H9 (cell line): ENCODE results near the gene LNPEP. TPM values are rescaled to one million over a fixed set of nuclear protein-coding genes. Genes with fewer than 3 reads are reported as not detected.

Source experiments
- DNase-seq: peaks from one replicate; pipeline ENCODE4 v3.0.0-alpha.2; 2017
- H2AFZ ChIP-seq: one replicate; pipeline ENCODE4 v1.6.1; 2013; ENCODE audit warnings: mild to moderate bottlenecking, low read length, control low read depth, moderate library complexity
- H2AK5ac ChIP-seq: 2 replicates; pipeline ENCODE4 v1.6.1; 2013; ENCODE audit warnings: low read length, control low read depth, mixed read lengths; ENCODE audit not compliant: insufficient read length
- H2BK120ac ChIP-seq: one replicate; pipeline ENCODE4 v1.6.1; 2013; ENCODE audit warnings: low read depth, mild to moderate bottlenecking, low read length, control low read depth, inconsistent platforms; ENCODE audit not compliant: poor library complexity, severe bottlenecking
- H2BK12ac ChIP-seq: 2 replicates; pipeline ENCODE4 v1.6.1; 2013; ENCODE audit warnings: low read length, control low read depth, mixed read lengths, low read depth; ENCODE audit not compliant: insufficient read length
- H2BK15ac ChIP-seq: 2 replicates; pipeline ENCODE4 v1.6.1; 2013; ENCODE audit warnings: low read depth, low read length, control low read depth
- H2BK20ac ChIP-seq: one replicate; pipeline ENCODE4 v1.6.1; 2013; ENCODE audit warnings: low read depth, mild to moderate bottlenecking, low read length, control low read depth, inconsistent platforms; ENCODE audit not compliant: poor library complexity, severe bottlenecking
- H2BK5ac ChIP-seq: 2 replicates; pipeline ENCODE4 v1.6.1; 2013; ENCODE audit warnings: low read length, control low read depth, mixed read lengths; ENCODE audit not compliant: insufficient read length
- H3K14ac ChIP-seq: 2 replicates; pipeline ENCODE4 v1.6.1; 2013; ENCODE audit warnings: low read length, control low read depth; ENCODE audit not compliant: insufficient read depth
- H3K18ac ChIP-seq: 2 replicates; pipeline ENCODE4 v1.6.1; 2013; ENCODE audit warnings: low read depth, mild to moderate bottlenecking, mixed read lengths, low read length, control low read depth; ENCODE audit not compliant: insufficient read length
- H3K23ac ChIP-seq: 2 replicates; pipeline ENCODE4 v1.6.1; 2013; ENCODE audit warnings: low read length, control low read depth, mixed read lengths, low read depth; ENCODE audit not compliant: insufficient read length
- H3K23me2 ChIP-seq: 2 replicates; pipeline ENCODE4 v1.6.1; 2013; ENCODE audit warnings: low read depth, mild to moderate bottlenecking, mixed read lengths, low read length, control low read depth; ENCODE audit not compliant: insufficient read length, poor library complexity, severe bottlenecking
- H3K27ac ChIP-seq: 2 replicates; pipeline ENCODE4 v1.5.1; 2013; ENCODE audit warnings: low read length, control low read depth, mixed read lengths, low read depth; ENCODE audit not compliant: insufficient read length
- H3K27me3 ChIP-seq: 2 replicates; pipeline ENCODE4 v1.6.1; 2013; ENCODE audit warnings: low read length, control low read depth, inconsistent platforms; ENCODE audit not compliant: insufficient read depth
- H3K4ac ChIP-seq: 2 replicates; pipeline ENCODE4 v1.6.1; 2013; ENCODE audit warnings: low read depth, mild to moderate bottlenecking, control low read depth, inconsistent platforms, low read length, moderate library complexity
- H3K4me1 ChIP-seq: 2 replicates; pipeline ENCODE4 v1.6.1; 2013; ENCODE audit warnings: low read length, control low read depth, inconsistent platforms; ENCODE audit not compliant: insufficient read depth
- H3K4me2 ChIP-seq: 2 replicates; pipeline ENCODE4 v1.6.1; 2013; ENCODE audit warnings: low read length, control low read depth, mixed read lengths; ENCODE audit not compliant: insufficient read length, insufficient read depth
- H3K56ac ChIP-seq: 2 replicates; pipeline ENCODE4 v1.6.1; 2013; ENCODE audit warnings: low read depth, mild to moderate bottlenecking, mixed read lengths, low read length, control low read depth; ENCODE audit not compliant: insufficient read length
- H3K79me1 ChIP-seq: 2 replicates; pipeline ENCODE4 v1.6.1; 2013; ENCODE audit warnings: low read depth, mild to moderate bottlenecking, moderate library complexity, low read length, control low read depth, inconsistent platforms; ENCODE audit not compliant: insufficient read depth, poor library complexity, severe bottlenecking
- H3K79me2 ChIP-seq: 2 replicates; pipeline ENCODE4 v1.6.1; 2013; ENCODE audit warnings: low read length, control low read depth, inconsistent platforms; ENCODE audit not compliant: insufficient read depth
- H3K9ac ChIP-seq: 2 replicates; pipeline ENCODE4 v1.6.1; 2013; ENCODE audit warnings: low read length, control low read depth, mixed read lengths; ENCODE audit not compliant: insufficient read length; ENCODE audit errors: extremely low read depth
- H3K9me3 ChIP-seq: one replicate; pipeline ENCODE4 v1.6.1; 2013; ENCODE audit warnings: low read depth, low read length, inconsistent platforms; ENCODE audit not compliant: control insufficient read depth
- H3T11ph ChIP-seq: one replicate; pipeline ENCODE4 v1.6.1; 2013; ENCODE audit warnings: mild to moderate bottlenecking, low read length, control low read depth, inconsistent platforms
- H4K20me1 ChIP-seq: one replicate; pipeline ENCODE4 v1.6.1; 2013; ENCODE audit not compliant: control insufficient read depth, insufficient read length, insufficient read depth
- H4K5ac ChIP-seq: 2 replicates; pipeline ENCODE4 v1.6.1; 2013; ENCODE audit warnings: low read depth, mild to moderate bottlenecking, mixed read lengths, low read length, control low read depth; ENCODE audit not compliant: insufficient read length
- H4K8ac ChIP-seq: replicated peaks from 2 replicates; pipeline ENCODE4 v1.6.1; 2013; ENCODE audit warnings: low read length, control low read depth, mixed read lengths, low read depth; ENCODE audit not compliant: insufficient read length
- H4K91ac ChIP-seq: 2 replicates; pipeline ENCODE4 v1.6.1; 2013; ENCODE audit warnings: low read depth, mild to moderate bottlenecking, moderate library complexity, mixed read lengths, low read length, control low read depth; ENCODE audit not compliant: insufficient read length
- H3K27ac Mint-ChIP-seq, 3 experiments: 2 replicates in 2 of 3; 3 replicates in 1 of 3; pipeline ENCODE4 v1.8.0; 2020 to 2021; ENCODE audit warnings: mixed read lengths in 3 of 3, mild to moderate bottlenecking in 1 of 3, moderate library complexity in 1 of 3
- H3K27me3 Mint-ChIP-seq: 2 replicates; pipeline ENCODE4 v1.8.0; 2021; ENCODE audit warnings: low read depth, mild to moderate bottlenecking, moderate library complexity, mixed read lengths
- H3K36me3 Mint-ChIP-seq, 3 experiments: 2 replicates in 2 of 3; 3 replicates in 1 of 3; pipeline ENCODE4 v1.8.0; 2020 to 2021; ENCODE audit warnings: low read depth in 3 of 3, mixed read lengths in 3 of 3; ENCODE audit not compliant: insufficient read depth in 1 of 3
- H3K4me1 Mint-ChIP-seq, 2 experiments: 2 replicates each; pipeline ENCODE4 v1.8.0; 2020; ENCODE audit warnings: mixed read lengths in 2 of 2
- H3K4me3 Mint-ChIP-seq, 2 experiments: 2 replicates in 1 of 2; 3 replicates in 1 of 2; pipeline ENCODE4 v1.8.0; 2020 to 2021; ENCODE audit warnings: mild to moderate bottlenecking in 2 of 2, mixed read lengths in 2 of 2, moderate library complexity in 1 of 2
- H3K9me3 Mint-ChIP-seq, 2 experiments: 2 replicates in 1 of 2; 3 replicates in 1 of 2; pipeline ENCODE4 v1.8.0; 2020; ENCODE audit warnings: mild to moderate bottlenecking in 2 of 2, mixed read lengths in 2 of 2, moderate library complexity in 1 of 2
- CTCF ChIP-seq: fragments of 200-600 bp; sonication (generic); conservative IDR thresholded peaks from 3 replicates; pipeline ENCODE4 v1.8.0; 2021; ENCODE audit warnings: antibody characterized with exemption, mild to moderate bottlenecking
- WGBS: extraction: QIAGEN DNeasy Blood & Tissue Kit; methylation state at CpG from one replicate; pipeline ENCODE4 v1.1.7; 2013; ENCODE audit warnings: missing lambda C conversion rate, low lambda C conversion rate, mixed read lengths; ENCODE audit not compliant: insufficient read length; ENCODE audit errors: extremely low coverage; 5-methylcytosine and 5-hydroxymethylcytosine counted together
- total RNA-seq: library from RNA; stranded (reverse); gene quantifications from 2 replicates; pipeline ENCODE4 v1.2.1, GENCODE V29; 2021

Gene LNPEP
- total RNA-seq, 1 experiment from 2014 or later: 4.1 TPM

DNA sequence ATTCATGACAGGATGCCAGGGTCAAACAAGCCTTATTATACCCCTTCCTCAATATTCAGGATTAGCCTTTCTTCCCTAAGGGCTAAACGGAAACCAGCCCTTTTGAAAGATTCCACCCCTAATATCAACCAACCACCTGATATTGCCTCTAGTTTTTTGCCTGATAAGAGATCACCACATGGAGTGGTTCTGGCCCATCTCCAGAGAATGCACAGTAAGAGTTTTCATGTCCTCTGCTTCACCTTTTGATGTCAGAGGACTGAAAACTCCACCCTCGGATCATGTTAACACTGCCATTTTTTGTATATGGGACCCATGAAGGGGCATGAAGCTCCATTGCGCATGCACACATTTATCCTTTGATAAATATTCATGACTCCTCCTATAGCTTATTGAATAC lies 5.8 kb upstream of the LNPEP start:
- no peak overlapping the region for H3K4ac ChIP-seq
- H2BK12ac ChIP-seq: no peak overlapping the region
- Mint-ChIP-seq H3K36me3 (no peaks in the 10 kb centered on the region), H3K4me3 (no peak overlapping the region), H3K27me3 (no peaks in the 10 kb centered on the region; the same call in 1 of the 2 replicates), H3K27ac (no peak overlapping the region), H3K9me3 (no peaks in the 10 kb centered on the region), H3K4me1 (peaks cover 13% of the 10 kb centered on the region in 2 experiments)
- H3K9me3 ChIP-seq: no peaks in the 10 kb centered on the region
- H3K14ac ChIP-seq: no peak overlapping the region
- no peak for TF ChIP-seq CTCF
- H3T11ph ChIP-seq: no peak overlapping the region
- WGBS: no CpG with 5 or more reads among the region's 3 CpGs
- no peak overlapping the region for H4K5ac ChIP-seq
- peaks cover 5% of the 10 kb centered on the region for H3K23me2 ChIP-seq
- H3K27ac ChIP-seq: no peak overlapping the region
- peaks cover 2% of the 10 kb centered on the region; the same call in 1 of the 2 replicates for H3K4me1 ChIP-seq
- no peak overlapping the region for H4K91ac ChIP-seq
- no peaks in the 10 kb centered on the region for H3K79me2 ChIP-seq
- H4K8ac ChIP-seq: no peak overlapping the region
- H2BK15ac ChIP-seq: no peak overlapping the region
- H3K56ac ChIP-seq: no peak overlapping the region
- no peak overlapping the region for H2AFZ ChIP-seq
- H2BK20ac ChIP-seq: no peak overlapping the region
- H2BK5ac ChIP-seq: no peak overlapping the region
- H2BK120ac ChIP-seq: no peak overlapping the region
- DNase-seq: no peak
- no peak overlapping the region for H3K23ac ChIP-seq
- H3K4me2 ChIP-seq: no peak overlapping the region
- no peak overlapping the region for H3K18ac ChIP-seq
- no peaks in the 10 kb centered on the region for H3K79me1 ChIP-seq
- H3K9ac ChIP-seq: no peak overlapping the region
- H2AK5ac ChIP-seq: no peak overlapping the region
- no peaks in the 10 kb centered on the region for H4K20me1 ChIP-seq
- H3K27me3 ChIP-seq: no peaks in the 10 kb centered on the region; the same call in 1 of the 2 replicates
